NCI-H510A treated with DMSO at 0.1 percent for 48 hours (cell line): ENCODE measurements around the gene TTLL1.
"Not testable (repeated sequence)": the region's sequence is repeated elsewhere in the genome, so short reads cannot be mapped to it uniquely, and the experiment has no call there.

Source experiments
- DNase-seq: peaks from one replicate; lab custom pipeline; 2025; lab: John Stamatoyannopoulos, UW

The TTLL1 gene

GRCh38 chr22:43066844-43067385 is 22.3 kb downstream of the TTLL1 start:
- DNase-seq: no peak

- DNase-seq: no peak
These were observed 23.1 kb downstream of the TTLL1 start for GRCh38 chr22:43066134-43066533.

DNA sequence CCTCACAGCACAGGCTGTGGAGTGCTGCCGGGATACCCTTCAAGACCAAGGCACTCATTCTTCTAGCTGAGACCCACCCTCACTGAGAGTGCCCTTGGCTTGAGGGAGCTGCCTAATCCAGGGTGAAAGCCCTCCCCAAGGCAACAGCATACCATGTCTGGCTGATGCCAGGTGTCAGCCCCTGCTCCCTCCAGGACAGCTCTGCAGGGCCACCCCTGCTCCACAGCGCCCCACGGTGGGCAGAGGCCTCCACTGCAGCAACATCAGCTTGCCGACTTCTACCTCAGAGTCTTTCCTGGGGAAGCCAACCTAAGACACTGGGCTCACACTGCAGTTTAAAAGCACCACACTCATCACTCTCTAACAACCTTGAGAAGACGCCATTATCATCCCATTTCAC is 29.0 kb downstream of the TTLL1 start:
- DNase-seq: no peak

DNA sequence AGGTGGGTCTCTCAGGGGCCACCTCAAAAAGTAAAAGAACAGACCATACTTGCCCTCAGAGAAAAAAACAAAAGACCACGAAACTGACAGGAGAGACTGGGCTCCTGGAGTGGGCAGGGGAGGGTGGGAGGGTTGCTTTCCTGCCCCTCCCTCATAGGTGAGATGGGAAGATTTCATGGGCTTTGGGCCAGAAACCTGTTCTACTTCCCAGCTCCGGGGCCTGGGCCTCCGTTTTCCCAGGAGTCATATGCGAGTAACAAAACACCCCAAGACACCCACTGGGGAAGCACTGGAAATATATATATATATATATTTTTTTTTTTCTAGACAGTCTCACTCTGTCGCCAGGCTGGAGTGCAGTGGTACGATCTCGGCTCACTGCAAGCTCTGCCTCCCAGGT is 31.6 kb downstream of the TTLL1 start:
- DNase-seq: no peak

DNA sequence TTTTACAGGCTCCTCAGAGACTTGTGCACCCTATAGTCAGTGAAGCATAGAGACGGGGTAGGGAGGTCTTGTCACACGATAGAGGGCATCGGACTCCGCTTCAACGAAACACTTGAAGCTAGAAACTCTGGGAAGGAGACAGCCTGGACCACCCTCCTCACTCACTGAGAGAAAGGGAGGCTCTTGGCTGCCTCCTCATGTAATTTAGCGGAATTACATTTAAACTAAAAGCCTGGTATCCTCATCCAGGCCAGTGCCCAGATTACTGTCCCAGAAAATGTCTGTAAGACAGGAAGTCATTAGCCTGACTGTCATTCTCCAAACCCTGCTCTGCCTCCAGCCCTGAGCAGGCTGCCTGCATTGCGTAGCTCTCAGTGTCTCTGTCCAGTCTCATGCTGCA is 36.0 kb downstream of the TTLL1 start:
- DNase-seq: no peak

DNA sequence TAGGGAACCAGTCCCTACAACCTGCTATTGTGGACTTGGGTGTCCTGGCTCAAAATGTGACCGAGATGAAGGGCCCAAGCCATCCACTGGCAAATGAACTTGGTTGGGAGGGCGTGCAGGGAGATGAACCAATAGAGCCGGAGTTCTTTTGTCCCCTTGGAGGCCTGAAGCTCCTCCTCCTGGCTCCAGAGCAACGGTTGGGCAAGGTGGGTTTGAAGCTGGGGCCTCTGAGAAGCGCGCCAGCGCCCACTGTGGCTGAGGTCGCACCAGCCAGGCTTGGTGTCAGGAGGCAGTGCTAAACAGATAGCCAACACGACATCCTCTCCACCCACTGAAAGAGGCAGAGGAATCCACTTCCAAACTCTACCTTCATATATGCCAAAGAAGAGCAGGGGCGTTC is 38.2 kb downstream of the TTLL1 start:
- DNase-seq: no peak

DNA sequence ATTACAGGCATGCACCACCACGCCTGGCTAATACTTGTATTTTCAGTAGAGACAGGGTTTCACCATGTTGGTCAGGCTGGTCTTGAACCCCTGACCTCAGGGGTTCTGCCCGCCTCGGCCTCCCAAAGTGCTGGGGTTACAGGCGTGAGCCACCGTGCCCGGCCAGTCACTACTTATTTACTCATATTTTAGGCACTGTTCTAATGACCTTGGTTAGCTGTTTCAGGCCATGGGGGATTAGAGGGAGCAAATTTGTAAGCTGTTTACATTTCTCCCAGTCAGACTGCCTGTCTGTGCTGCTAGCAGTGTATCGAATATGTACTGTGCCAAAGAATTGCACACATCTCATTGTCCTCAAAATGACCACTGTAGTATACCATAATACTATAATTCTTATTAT is 41.6 kb downstream of the TTLL1 start:
- no peak for DNase-seq

DNA sequence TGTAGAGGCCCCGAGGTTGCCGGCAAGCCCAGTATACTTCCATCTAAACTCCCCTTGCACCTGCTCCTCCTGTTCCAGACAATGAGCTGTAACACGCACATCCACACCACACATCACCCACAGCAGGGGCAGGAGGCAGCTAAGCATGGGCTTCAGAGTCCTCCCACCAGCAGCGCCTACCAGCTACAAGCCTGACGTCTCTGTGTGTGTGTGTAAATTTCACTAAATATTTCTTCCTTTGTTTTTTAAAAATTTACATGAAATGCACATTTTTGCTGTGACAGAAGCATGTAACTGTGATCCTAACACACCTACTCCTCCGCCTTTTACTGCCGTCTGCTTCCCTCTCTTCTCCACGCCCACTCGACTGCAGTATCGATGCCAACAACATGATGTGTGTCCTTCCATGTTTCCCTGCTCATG is 44.9 kb downstream of the TTLL1 start:
- DNase-seq: no peak

DNA sequence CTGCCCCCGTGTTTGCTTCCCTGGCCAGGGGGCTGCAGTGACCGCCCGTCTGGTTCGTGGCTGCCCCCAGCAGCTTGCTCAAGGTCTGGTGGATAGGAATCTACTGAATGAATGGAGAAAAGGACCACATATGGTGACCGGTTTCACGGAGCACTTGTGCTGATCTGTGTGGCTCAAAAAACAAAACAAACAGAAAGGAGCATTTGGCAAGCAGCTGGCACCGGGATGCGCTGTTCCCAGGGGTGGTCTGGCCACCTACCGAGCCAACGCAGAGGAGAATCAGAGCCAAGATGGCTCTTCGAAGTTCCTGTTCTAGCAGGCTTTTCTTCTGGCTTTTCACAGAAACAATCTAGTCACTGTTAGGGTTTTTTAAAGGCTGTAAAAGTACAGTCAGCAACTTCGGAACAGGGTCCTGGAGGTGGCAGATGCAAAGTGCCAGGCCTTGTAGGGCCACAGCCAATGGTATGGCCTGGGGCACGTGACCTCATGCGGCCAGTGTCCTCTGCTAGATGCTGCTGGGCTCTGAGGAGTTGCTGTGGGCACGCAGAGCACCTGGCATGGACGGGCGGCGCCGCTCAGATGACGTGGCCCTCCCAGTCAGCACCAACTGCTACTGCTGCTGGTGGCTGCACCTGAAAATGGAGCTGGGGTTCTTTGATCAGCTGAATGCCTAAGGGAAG is 47.0 kb downstream of the TTLL1 start:
- peak; percentile 65 for DNase-seq

DNA sequence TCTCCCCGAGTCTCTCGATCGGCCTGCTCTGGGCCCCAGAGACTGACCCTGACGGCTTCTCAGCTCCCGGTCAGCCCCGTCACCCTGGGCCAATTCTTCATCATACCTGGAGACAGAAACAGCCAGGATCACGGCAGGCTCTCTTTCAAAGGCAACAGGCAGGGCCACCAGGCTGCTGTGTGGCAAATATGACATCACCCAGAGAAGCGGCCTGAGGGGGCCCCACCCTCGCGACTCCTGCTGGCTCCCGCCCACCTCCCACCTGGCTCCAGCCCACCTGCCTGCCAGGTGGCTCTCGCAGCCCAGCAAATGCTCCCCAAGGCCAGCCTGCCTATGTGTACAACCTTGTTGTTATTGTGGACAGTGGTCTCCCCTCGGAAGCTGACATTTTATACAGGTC is 49.4 kb downstream of the TTLL1 start:
- DNase-seq: peak; percentile 22

- DNase-seq: no peak
These were observed 50.9 kb downstream of the TTLL1 start for GRCh38 chr22:43038325-43038724.

GRCh38 chr22:43036282-43036829 is 52.8 kb downstream of the TTLL1 start:
- no peak for DNase-seq

GRCh38 chr22:43035250-43035649 is 53.9 kb downstream of the TTLL1 start:
- no peak for DNase-seq

DNA sequence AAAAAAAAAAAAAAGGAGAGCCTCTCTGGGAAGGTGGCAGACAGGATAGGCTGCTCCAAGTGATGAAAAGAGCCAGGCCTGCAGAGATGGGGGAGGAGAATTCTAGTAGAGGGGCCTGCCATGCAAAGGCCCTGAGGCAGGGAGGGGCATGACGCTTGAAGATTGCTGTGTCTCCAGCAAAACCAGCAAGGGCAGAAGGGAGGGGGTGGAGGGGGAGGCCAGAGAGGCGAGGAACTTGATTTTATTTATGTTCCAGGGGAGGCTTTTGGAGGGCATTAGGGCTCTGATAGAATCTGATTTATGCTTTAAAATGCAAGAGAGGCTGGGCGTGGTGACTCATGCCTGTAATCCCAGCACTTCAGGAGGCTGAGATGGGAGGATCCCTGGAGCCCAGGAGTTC is 57.6 kb downstream of the TTLL1 start:
- DNase-seq: no peak

GRCh38 chr22:43018615-43019014 is 70.6 kb downstream of the TTLL1 start:
- DNase-seq: no peak

GRCh38 chr22:43017525-43018460 is 71.4 kb downstream of the TTLL1 start:
- no peak for DNase-seq

GRCh38 chr22:43016150-43016549 is 73.0 kb downstream of the TTLL1 start:
- not testable (repeated sequence) for DNase-seq

GRCh38 chr22:43015677-43016042 is 73.5 kb downstream of the TTLL1 start:
- DNase-seq: peak; percentile 62

- peak; percentile 86 for DNase-seq
These were observed 74.1 kb downstream of the TTLL1 start, which contains the start of gene PACSIN2 for GRCh38 chr22:43014869-43015676. Gene PACSIN2 (minus strand): TSS chr22:43015149. CDS start chr22:42912080, 103,069 bp downstream.

DNA sequence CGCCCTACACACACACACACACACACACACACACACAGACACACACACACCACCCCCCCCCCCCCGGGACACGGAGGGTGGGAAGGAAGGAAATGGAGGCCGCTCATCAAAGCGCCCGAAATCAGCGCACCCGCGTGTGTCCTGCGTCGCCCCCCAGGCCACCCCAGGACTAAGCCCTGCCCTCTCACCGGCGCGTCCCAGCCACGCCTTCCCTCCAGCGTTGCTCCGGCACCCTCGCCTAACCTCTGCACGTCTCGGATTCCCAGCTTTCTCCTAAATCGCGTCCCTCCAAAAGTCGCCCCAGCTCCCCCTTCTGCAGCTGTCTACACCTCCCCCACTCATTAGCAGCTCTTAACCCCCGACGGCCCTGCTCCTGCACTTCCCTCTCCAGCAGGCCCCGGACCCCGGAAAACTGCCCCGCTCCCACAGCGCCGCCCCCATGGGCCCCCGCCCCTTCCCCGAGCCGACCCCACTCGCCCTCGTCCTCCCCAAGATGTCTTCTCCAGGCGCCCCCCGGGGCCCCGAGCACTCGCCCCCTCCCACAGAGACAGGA is 74.8 kb downstream of the TTLL1 start:
- no peak for DNase-seq
